NCI-H2107 treated with DMSO at 0.1 percent for 48 hours (cell line): ENCODE measurements around the gene BAMBI.
A peak's percentile ranks its signal among the peaks of the same experiment; 100 is the strongest.
"Not testable (repeated sequence)": the region's sequence is repeated elsewhere in the genome, so short reads cannot be mapped to it uniquely, and the experiment has no call there.

Experiments
- DNase-seq: peaks from one replicate; lab custom pipeline; 2025; ENCODE audit not compliant: unreplicated experiment; lab: John Stamatoyannopoulos, UW

BAMBI gene

DNA sequence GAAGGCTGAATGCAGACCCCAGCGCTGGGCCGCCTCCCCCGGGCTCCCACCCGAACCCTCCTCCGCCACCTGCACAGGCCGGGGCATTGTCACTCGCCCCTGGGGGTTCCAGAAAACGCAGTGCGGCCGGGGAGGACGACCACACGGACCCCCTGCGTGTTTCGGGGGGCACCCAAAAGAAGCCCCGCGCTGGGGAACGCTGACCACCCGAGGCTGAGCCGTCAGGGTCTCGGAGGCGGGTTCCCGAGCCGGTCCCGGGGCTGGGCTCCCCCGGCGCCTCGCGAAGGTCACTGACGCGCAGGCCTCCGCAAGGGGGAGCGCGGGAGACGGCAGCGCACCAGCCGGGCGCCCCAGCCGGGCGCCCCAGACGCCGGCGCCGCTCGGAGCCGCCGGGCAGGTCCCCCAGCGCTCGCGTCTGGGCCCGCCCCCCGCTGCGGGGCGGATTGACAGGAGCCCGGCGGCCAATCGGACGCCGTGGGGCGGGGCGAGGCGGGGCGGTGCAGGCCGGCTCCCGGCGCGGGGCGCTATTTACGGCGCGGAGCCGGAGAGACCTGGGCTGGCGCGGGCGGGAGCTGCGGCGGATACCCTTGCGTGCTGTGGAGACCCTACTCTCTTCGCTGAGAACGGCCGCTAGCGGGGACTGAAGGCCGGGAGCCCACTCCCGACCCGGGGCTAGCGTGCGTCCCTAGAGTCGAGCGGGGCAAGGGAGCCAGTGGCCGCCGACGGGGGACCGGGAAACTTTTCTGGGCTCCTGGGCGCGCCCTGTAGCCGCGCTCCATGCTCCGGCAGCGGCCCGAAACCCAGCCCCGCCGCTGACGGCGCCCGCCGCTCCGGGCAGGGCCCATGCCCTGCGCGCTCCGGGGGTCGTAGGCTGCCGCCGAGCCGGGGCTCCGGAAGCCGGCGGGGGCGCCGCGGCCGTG, at the start of gene BAMBI:
Gene BAMBI (plus strand): TSS at position 554 of the 920 bp plus-strand sequence. CDS start 377 bp downstream, outside the sequence.
- peak; percentile 28 for DNase-seq

DNA sequence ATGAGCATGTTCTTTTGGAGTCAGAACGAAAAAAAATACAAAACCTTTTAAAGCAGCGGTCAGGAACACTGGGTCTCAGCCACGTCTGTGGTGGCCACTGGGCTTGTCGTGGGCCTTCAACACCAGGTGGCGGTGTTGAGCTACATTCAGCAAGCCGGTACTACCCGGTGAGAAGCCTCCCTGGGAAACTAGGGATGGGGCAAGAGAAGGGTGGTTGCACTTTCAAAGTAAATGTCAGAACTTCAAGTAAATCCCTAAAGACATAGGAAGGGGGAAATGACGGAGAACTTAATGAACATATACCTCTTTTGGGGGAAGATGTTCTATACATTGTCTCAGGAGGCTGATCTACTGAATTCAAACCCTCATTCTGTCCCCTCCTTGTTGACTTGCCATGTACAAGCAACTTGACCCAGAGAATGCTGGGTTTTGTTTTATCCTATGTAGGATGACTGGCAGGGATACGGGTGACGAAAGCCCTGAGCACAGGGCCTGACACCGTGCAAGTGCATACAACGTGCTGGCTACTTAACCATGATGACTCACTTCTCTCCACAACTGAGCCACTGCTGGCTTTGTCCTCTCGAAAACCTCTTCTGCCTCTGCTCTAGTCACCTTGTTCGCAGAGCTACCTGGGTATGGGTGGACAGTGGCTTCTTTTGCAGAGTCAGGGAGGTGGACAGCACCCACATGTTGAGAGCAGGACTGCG, 49.0 kb upstream of the BAMBI start:
- DNase-seq = peak; percentile 31

DNA sequence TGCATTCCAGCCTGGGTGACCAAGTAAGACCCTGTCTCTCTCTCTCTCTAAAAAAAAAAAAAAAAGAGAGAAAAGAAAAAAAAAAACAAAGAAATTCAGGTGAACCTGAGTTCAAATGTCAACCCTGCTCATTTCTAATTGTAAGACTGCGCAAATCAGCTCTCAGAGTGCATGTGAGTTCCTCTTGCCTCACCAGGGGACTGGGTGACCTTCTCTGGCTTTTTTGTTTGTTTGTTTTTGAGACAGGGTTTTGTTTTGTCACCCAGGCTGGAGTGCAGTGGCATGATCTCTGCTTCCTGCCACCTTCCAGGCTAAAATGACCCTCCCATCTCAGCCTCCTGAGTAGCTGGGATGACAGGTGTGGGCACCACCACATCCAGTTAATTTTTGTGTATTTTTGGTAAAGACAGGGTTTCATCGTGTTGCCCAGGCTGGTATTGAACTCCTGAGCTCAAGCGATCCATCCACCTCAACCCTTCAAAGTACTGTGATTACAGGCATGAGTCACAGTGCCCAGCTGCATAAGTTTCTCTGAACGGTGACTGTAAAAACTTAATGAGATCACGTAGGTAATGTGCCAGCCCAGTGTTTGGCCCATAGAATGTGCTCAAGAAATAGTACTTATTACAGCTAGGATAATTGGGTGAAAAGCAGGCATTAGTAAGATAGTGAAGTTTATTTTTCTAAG, 45.3 kb upstream of the BAMBI start:
- no peak for DNase-seq

- DNase-seq = no peak
Observed at GRCh38 chr10:28632584-28632945, 44.8 kb upstream of the BAMBI start.

DNA sequence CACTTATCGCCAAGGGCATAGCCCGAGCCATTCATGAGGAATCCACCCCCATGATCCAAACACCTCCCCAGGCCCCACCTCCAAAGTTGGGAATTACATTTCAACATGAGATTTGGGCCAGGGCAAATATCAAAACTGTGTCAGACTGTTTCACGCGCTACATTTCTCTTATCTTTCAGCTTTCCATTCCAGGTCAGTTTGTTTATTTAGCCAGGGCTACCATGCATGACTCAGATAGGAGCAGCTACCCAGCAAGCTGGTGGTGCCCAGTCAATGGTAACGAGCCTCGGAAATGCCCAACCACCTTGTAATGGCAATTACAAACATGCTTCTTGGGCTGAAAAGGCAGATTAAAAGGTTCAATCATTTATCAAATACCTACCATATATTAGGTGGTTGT, 43.6 kb upstream of the BAMBI start:
- no peak for DNase-seq

GRCh38 chr10:28637346-28637745, 40.0 kb upstream of the BAMBI start:
- DNase-seq = no peak

DNA sequence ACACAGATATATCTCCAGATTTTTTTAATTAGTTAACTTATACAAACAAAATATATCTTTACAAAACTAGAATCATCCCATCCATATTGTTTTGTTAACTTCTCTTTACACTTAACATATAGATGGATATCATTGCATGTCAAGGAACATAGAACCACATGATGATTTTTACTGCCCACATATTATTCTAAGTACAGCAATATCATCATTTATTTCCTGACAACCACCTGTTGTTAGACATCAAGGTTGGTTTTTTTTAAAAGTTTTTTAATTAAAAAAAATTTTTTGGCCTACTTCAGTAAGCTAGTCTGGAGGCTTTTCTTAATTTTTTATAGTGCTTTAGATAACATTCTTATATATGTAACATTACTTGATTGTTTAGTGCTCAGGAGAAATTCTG, 38.9 kb upstream of the BAMBI start:
- DNase-seq = no peak

DNA sequence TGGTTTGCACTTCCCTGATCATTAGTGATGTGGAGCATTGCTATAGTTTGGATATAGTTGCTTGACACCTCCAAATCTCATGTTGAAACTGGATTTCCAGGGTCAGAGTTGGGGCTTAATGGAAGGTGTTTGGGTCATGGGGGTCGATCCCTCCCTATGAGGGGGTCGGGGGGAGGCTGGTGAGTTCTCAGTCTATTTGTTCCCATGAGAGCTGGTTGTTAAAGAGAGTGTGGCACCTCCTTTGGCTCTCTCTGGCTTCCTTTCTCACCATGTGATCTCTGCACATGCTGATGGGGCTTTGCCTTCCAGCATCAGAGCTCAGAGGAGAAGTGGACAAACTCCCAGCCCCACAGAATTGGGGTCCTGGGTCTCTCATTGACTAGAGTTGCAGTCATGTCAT, 36.8 kb upstream of the BAMBI start:
- DNase-seq = no peak

DNA sequence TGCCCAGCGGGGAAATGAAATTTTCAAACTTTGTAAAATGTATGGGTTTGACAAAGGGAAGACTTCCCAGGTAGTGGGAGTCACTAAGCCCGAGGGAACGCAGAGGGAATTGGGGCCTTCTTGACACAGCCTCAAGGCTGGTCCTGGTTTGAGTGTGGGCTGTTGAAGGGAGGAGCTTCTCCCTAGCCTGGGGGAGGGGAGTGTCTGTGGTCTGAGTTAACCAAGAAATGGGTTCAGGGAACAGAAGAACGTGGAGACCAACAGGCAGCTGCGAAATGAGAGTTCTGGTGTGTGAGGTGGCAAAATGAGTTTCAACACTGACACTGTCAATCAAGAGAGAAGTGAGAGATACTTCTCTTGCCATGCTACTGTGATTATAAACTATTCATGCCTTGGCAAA, 32.7 kb upstream of the BAMBI start:
- no peak for DNase-seq

GRCh38 chr10:28652106-28652505, 25.2 kb upstream of the BAMBI start:
- DNase-seq = no peak

- DNase-seq = no peak
Observed at GRCh38 chr10:28652703-28653102, 24.6 kb upstream of the BAMBI start.

DNA sequence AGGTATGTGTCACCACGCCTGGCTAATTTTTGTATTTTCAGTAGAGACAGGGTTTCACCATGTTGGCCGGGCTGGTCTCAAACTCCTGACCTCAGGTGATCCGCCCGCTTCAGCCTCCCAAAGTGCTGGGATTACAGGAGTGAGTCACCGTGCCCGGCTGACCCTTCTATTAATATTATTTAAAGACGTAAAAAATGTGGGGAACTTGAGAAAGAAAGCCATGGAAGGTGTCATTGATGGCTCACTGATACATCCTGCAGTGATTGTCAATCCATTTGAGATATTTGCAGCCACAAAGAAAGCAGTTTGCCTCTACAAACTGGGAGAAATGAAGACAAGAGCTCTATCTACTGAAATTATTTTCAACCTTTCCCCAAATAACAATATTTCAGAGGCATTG, 18.5 kb upstream of the BAMBI start:
- not testable (repeated sequence) for DNase-seq

GRCh38 chr10:28661035-28661434, 16.3 kb upstream of the BAMBI start:
- DNase-seq = no peak

GRCh38 chr10:28663576-28664368, 13.5 kb upstream of the BAMBI start:
- peak; percentile 62 for DNase-seq

DNA sequence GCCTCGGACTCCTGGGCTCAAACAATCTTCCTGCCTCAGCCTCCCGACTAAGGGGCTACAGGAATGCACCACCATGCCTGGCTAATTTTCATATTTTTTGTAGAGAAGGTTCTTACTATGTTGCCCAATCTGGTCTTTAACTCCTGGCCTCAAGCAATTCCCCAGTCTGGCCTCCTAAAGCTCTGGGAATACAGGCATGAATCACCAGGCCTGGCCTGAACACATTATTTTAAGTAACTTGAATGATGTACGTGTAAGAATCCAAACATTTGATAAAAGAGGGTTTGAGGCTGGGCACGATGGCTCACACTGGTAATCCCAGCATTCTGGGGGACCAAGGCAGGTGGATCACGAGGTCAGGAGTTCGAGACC, 13.0 kb upstream of the BAMBI start:
- DNase-seq = no peak

GRCh38 chr10:28666751-28667467, 10.4 kb upstream of the BAMBI start:
- DNase-seq = no peak

DNA sequence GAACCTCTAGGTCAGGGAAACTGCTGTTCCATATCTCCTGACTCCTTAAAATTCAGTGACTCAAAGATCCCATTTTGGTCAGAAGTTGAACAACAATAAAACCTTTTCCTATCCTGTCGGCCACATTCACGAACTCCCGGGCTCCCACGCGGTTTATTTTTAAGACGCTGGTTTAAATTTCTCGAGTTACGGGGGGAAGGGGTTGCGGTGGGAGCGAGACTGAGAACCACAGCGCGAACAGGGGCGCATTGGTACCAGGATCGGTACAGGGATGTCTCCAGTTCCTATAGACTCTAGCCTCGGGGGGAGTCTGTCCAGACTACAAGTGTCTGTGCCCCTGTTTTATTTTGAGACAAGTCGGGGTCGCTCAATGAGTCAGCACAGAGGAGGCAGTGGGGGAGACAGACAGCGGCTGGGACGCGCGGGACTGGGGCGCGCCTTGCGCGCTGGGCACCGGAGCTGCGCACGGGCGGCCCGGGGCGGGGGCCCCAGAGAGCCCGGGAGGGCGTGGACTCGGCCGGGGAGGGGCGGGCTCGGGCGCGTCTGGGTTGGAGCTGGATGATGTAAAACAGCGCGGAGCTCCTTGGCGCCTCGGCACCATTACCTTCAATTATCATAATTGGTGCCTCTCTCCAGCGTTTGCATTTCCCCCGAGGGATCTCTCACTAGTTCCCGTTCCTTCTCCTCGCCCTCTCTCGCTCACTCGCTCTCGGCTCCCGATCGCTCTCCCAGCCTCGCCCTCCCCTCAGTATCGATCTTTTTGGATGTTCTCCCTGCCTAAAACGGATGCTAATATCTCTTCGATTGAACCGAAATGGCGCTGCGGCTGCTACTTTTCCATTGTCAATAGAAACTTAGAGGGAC, 8.7 kb upstream of the BAMBI start:
- DNase-seq = peak; percentile 28

GRCh38 chr10:28669227-28670173, 7.8 kb upstream of the BAMBI start:
- no peak for DNase-seq
